Muscle layer of colon (tissue), 2 donors: Measurements from ENCODE around the gene MED13L.
"Not testable (repeated sequence)": the region's sequence is repeated elsewhere in the genome, so short reads cannot be mapped to it uniquely, and the experiment has no call there.

Experiments
- H3K27ac ChIP-seq: one replicate; pipeline ENCODE4 v1.7.0; 2013; ENCODE audit warnings: low read depth, mild to moderate bottlenecking, low read length, moderate library complexity
- H3K27me3 ChIP-seq, 2 donors: one replicate each; pipeline ENCODE4 v1.7.0; 2013; ENCODE audit warnings: low read length in 2 of 2, mild to moderate bottlenecking in 2 of 2; ENCODE audit not compliant: insufficient read depth in 2 of 2, control insufficient read depth in 1 of 2
- H3K36me3 ChIP-seq: one replicate; pipeline ENCODE4 v1.7.0; 2013; ENCODE audit warnings: mild to moderate bottlenecking, low read length; ENCODE audit not compliant: insufficient read depth
- H3K4me1 ChIP-seq: one replicate; pipeline ENCODE4 v1.7.0; 2013; ENCODE audit warnings: mild to moderate bottlenecking, low read length; ENCODE audit not compliant: insufficient read depth
- H3K4me3 ChIP-seq, 2 donors: one replicate each; pipeline ENCODE4 v1.7.0; 2013; ENCODE audit warnings: low read length in 2 of 2, low read depth in 1 of 2, mild to moderate bottlenecking in 1 of 2, moderate library complexity in 1 of 2
- H3K9ac ChIP-seq: one replicate; pipeline ENCODE4 v1.7.0; 2013; ENCODE audit warnings: low read length
- H3K9me3 ChIP-seq: one replicate; pipeline ENCODE4 v1.7.0; 2013; ENCODE audit warnings: mild to moderate bottlenecking, low read length
- donor health status: abdominal sarcoma.
- donor health status: Adenocarcinoma of cecum.

Gene MED13L

GRCh38 chr12:115998119-115998633 is 279.3 kb downstream of the MED13L start:
- peaks cover 34% of the 10 kb centered on the region for H3K36me3 ChIP-seq

DNA sequence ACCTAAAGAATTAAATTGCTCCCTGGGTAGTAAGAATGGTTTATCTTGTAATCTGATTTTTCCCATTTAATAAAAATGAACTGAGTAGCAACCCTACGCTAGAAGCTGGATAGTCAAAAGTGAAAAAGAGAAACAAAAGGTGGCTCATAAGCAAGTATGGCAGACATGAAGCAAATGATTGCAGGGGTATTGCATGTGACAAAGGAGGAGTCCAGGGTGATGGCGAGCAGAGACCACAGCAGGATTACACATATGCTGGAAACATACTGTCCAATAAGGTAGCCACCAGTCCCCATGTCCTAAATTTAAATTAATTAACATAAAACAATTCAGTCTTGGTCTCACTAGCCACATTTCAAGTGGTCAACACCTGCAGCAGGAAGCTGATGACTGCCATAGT is 283.8 kb downstream of the MED13L start:
- Histone ChIP-seq H3K27me3 (no peaks in the 10 kb centered on the region), H3K4me3 (no peak overlapping the region), H3K36me3 (peaks cover 38% of the 10 kb centered on the region), H3K4me1 (peaks cover 10% of the 10 kb centered on the region), H3K9ac (no peak overlapping the region), H3K27ac (no peak overlapping the region), H3K9me3 (no peaks in the 10 kb centered on the region)

More at GRCh38 chr12:115998119-115998633, 279.3 kb downstream of the MED13L start:
- no peak overlapping the region for H3K4me3 ChIP-seq
- peaks cover 16% of the 10 kb centered on the region for H3K4me1 ChIP-seq
- no peak overlapping the region for H3K9ac ChIP-seq
- no peaks in the 10 kb centered on the region for H3K9me3 ChIP-seq
- no peaks in the 10 kb centered on the region for H3K27me3 ChIP-seq
- H3K27ac ChIP-seq, result no peak overlapping the region

DNA sequence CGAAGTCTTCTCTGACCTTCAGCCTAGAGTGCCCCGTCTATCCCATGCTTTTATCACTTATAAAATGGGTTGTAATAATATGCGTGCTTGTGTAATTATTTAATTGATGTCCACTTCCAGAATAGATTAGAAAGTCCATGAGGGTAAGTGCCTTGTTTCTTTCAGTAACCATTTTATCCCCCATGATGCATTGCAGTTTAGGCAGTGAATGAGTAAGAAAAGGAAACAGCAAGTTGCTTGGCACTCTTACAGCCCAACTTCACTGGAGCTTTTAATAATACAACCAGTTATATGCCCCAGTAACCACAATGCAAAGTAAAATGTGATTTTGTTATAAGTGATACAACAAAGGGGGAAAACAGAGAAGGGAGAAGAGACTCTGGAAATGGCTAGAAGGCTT is 287.3 kb downstream of the MED13L start:
- Histone ChIP-seq H3K4me3 (no peak overlapping the region), H3K9ac (no peak overlapping the region), H3K36me3 (peaks cover 38% of the 10 kb centered on the region), H3K27me3 (no peaks in the 10 kb centered on the region), H3K27ac (no peak overlapping the region), H3K4me1 (no peaks in the 10 kb centered on the region), H3K9me3 (no peaks in the 10 kb centered on the region)

GRCh38 chr12:115988625-115989563 is 288.6 kb downstream of the MED13L start:
- Histone ChIP-seq H3K4me3 (no peak overlapping the region), H3K9me3 (no peaks in the 10 kb centered on the region), H3K4me1 (no peaks in the 10 kb centered on the region), H3K36me3 (peaks cover 30% of the 10 kb centered on the region), H3K27me3 (no peaks in the 10 kb centered on the region), H3K9ac (no peak overlapping the region), H3K27ac (no peak overlapping the region)

GRCh38 chr12:115988212-115988611 is 289.3 kb downstream of the MED13L start:
- Histone ChIP-seq H3K9ac (no peak overlapping the region), H3K4me1 (no peaks in the 10 kb centered on the region), H3K4me3 (no peak overlapping the region), H3K9me3 (no peaks in the 10 kb centered on the region), H3K36me3 (peaks cover 26% of the 10 kb centered on the region), H3K27ac (no peak overlapping the region), H3K27me3 (no peaks in the 10 kb centered on the region)

- H3K9me3 ChIP-seq, result no peaks in the 10 kb centered on the region
- H3K36me3 ChIP-seq, result peaks cover 42% of the 10 kb centered on the region
- H3K27ac ChIP-seq, result no peak overlapping the region
- no peak overlapping the region for H3K9ac ChIP-seq
- no peaks in the 10 kb centered on the region for H3K27me3 ChIP-seq
- H3K4me3 ChIP-seq, result no peak overlapping the region
- H3K4me1 ChIP-seq, result no peaks in the 10 kb centered on the region
Observed at GRCh38 chr12:115984616-115985015, 292.9 kb downstream of the MED13L start.

DNA sequence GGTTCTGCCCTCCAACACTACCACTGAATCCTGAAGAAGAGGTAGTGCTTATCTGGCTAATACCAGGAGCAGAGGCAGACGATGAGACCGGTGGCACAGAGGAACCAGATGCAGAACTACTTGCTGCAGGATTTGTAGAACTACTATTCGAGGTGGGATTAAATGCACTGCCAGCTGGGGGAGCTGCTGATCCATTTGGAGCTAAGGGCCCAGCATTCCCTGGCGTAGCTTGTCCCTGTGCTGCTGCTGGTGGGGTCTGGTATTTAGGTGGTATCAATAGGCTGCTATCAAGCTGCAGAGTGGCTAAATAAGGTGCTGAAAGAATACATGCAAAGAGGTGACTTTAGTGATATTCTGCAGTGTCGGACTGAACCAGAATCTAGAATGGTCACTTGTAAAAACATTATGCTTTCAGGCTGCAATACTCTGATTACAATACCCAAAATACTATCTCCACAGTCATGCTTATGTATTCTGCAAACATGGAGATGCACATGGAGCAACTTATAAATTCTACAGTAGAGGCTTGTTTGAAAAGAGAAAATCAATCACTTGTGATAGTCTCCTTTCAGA is 294.2 kb downstream of the MED13L start:
- H3K4me1 ChIP-seq, result no peaks in the 10 kb centered on the region
- no peak overlapping the region for H3K4me3 ChIP-seq
- H3K9ac ChIP-seq, result no peak overlapping the region
- H3K27me3 ChIP-seq, result no peaks in the 10 kb centered on the region
- no peaks in the 10 kb centered on the region for H3K9me3 ChIP-seq
- H3K27ac ChIP-seq, result no peak overlapping the region
- H3K36me3 ChIP-seq, result peaks cover 45% of the 10 kb centered on the region

GRCh38 chr12:115980339-115980738 is 297.2 kb downstream of the MED13L start:
- no peaks in the 10 kb centered on the region for H3K4me1 ChIP-seq
- peaks cover 34% of the 10 kb centered on the region for H3K36me3 ChIP-seq
- H3K9me3 ChIP-seq, result no peaks in the 10 kb centered on the region
- H3K27me3 ChIP-seq, result no peaks in the 10 kb centered on the region
- no peak overlapping the region for H3K27ac ChIP-seq
- no peak overlapping the region for H3K4me3 ChIP-seq
- H3K9ac ChIP-seq, result no peak overlapping the region

DNA sequence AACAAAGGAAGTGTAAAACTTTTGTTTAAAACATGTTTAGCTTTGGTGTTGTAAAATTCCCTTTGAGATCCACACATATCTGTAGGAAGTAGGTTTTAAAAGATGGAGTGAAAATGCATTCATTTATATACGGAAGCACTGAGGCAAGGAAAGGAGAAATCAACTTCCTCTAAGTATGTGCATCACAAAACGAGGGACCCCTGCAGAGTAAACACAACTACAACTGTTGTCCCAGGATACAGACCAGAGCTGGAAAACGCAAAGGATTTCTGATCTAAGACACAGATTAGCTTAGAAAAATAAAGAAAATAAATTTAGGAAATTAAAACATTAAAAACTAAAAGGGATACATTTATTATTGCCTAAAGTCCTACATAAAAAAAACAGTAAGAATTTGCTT is 297.6 kb downstream of the MED13L start:
- H3K36me3 ChIP-seq, result peaks cover 38% of the 10 kb centered on the region
- H3K4me1 ChIP-seq, result no peaks in the 10 kb centered on the region
- H3K27ac ChIP-seq, result no peak overlapping the region
- H3K4me3 ChIP-seq, result no peak overlapping the region
- no peaks in the 10 kb centered on the region for H3K9me3 ChIP-seq
- no peak overlapping the region for H3K9ac ChIP-seq
- H3K27me3 ChIP-seq, result no peaks in the 10 kb centered on the region

GRCh38 chr12:115979351-115979750 is 298.1 kb downstream of the MED13L start:
- H3K36me3 ChIP-seq, result peaks cover 40% of the 10 kb centered on the region
- H3K9ac ChIP-seq, result no peak overlapping the region
- no peaks in the 10 kb centered on the region for H3K27me3 ChIP-seq
- H3K4me3 ChIP-seq, result no peak overlapping the region
- no peaks in the 10 kb centered on the region for H3K9me3 ChIP-seq
- H3K4me1 ChIP-seq, result no peaks in the 10 kb centered on the region
- H3K27ac ChIP-seq, result no peak overlapping the region

- H3K27ac ChIP-seq, H3K4me3 ChIP-seq, H3K4me1 ChIP-seq, H3K27me3 ChIP-seq, H3K9ac ChIP-seq, H3K9me3 ChIP-seq: not testable (repeated sequence)
- H3K36me3 ChIP-seq, result peaks cover 47% of the 10 kb centered on the region
Observed at GRCh38 chr12:115976829-115977228, 300.7 kb downstream of the MED13L start.
